Peyer's patch (tissue), 4 donors: ENCODE results near the gene SLC9A3.

Experiments used
- POLR2A ChIP-seq, 2 donors: fragments of 450-650 bp; IDR thresholded peaks; one replicate each; pipeline ENCODE4 v1.5.1; 2017; ENCODE audit warnings: antibody characterized with exemption in 2 of 2, mild to moderate bottlenecking in 2 of 2, moderate library complexity in 2 of 2
- TF ChIP-seq, protein P1 (sequence below), 6 experiments: fragments of 450-650 bp in 4 of 6; fragments of 200-600 bp in 2 of 6; sonication (generic) in 1 of 6; IDR thresholded peaks; one replicate each; pipeline ENCODE4 v1.5.1; 2017 to 2019; ENCODE audit warnings: antibody characterized with exemption in 6 of 6, mild to moderate bottlenecking in 3 of 6, moderate library complexity in 1 of 6

DNA sequence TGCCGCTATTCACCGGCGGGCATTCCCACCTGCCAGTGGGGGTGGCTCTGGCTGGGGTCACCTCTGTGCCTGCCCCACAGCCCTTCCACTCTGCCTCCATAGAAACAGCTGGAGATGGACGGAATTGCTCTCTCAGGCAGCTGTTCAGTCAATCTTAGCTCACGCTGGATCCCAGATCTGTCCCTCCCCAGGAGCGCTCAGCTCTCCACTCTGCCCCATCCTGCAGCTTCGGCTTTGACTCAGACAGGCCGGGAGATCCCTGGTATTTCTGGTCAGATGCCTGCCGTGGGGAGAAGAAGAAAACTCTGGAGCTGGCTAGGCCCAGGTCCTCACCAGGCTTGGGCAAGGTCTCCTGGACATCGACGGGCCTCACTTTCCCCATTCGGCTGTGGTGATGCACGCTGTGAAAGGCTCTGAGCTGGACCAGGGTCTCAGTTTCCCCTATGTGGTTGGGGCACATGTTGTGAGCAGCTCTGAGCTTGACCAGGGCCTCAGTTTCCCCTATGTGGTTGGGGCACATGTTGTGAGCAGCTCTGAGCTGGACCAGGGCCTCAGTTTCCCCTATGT, 7.6 kb upstream of the SLC9A3 start:
- TF ChIP-seq, protein P1, sequence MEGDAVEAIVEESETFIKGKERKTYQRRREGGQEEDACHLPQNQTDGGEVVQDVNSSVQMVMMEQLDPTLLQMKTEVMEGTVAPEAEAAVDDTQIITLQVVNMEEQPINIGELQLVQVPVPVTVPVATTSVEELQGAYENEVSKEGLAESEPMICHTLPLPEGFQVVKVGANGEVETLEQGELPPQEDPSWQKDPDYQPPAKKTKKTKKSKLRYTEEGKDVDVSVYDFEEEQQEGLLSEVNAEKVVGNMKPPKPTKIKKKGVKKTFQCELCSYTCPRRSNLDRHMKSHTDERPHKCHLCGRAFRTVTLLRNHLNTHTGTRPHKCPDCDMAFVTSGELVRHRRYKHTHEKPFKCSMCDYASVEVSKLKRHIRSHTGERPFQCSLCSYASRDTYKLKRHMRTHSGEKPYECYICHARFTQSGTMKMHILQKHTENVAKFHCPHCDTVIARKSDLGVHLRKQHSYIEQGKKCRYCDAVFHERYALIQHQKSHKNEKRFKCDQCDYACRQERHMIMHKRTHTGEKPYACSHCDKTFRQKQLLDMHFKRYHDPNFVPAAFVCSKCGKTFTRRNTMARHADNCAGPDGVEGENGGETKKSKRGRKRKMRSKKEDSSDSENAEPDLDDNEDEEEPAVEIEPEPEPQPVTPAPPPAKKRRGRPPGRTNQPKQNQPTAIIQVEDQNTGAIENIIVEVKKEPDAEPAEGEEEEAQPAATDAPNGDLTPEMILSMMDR (IDR thresholded peaks at IDR 0.05), result no peak
- TF ChIP-seq POLR2A (IDR thresholded peaks at IDR 0.05), result no peak
